Measurements from ENCODE around the gene BAD. TPM values are rescaled to one million over a fixed set of nuclear protein-coding genes. Genes with fewer than 3 reads are reported as not detected.

Gene BAD
- total RNA-seq, 2 donors from 2014 or later, result 51.1 to 85.9 TPM

- Histone ChIP-seq H3K27me3 (no peaks in the 10 kb centered on the region), H3K27ac (no peak overlapping the region)
- DNase-seq, result no peak
Measured at GRCh38 chr11:64220798-64221197, 63.7 kb downstream of the BAD start.

GRCh38 chr11:64220271-64220670 is 64.2 kb downstream of the BAD start:
- TF ChIP-seq CTCF (IDR thresholded peaks at IDR 0.05) (no peak), POLR2A (IDR thresholded peaks at IDR 0.05) (no peak)
- Histone ChIP-seq H3K4me3 (no peak overlapping the region), H3K4me1 (peaks cover 36% of the 10 kb centered on the region), H3K9me3 (no peaks in the 10 kb centered on the region), H3K27ac (no peak overlapping the region), H3K36me3 (replicated peaks in 1 of 2; ENCODE audit: insufficient read depth in 1 of 2, low read depth in 2 of 2) (no peaks in the 10 kb centered on the region), H3K27me3 (no peaks in the 10 kb centered on the region)
- WGBS, 2 donors, result 89% methylated on average over 17 of the region's 17 CpGs; no CpG with 5 or more reads in 1 of the 2 donors
- ATAC-seq (no peak), DNase-seq (no peak)
- intact Hi-C loops (cut with DNase I), result no loop called here

More at GRCh38 chr11:64220798-64221197, 63.7 kb downstream of the BAD start:
- intact Hi-C loops (cut with DNase I), result no loop called here
- H3K4me3 ChIP-seq, result no peak overlapping the region
- 87 to 100% methylated on average over 1 to 12 of the region's 14 CpGs for WGBS, 2 donors
- H3K9me3 ChIP-seq, result no peaks in the 10 kb centered on the region
- H3K36me3 ChIP-seq (replicated peaks in 1 of 2; ENCODE audit: insufficient read depth in 1 of 2, low read depth in 2 of 2), result no peaks in the 10 kb centered on the region
- TF ChIP-seq CTCF (IDR thresholded peaks at IDR 0.05) (no peak), POLR2A (IDR thresholded peaks at IDR 0.05) (no peak)
- peaks cover 40% of the 10 kb centered on the region for H3K4me1 ChIP-seq
- no peak for ATAC-seq

Small RNAs within 50 kb of the gene (small RNA-seq; reads per million reads assigned to genes)
- gene RF00019, result not detected

Other genes starting within 250 kb of the BAD start
- under 1 TPM in 1 of 2 donors, not detected in 1; 0.26 TPM for gene FLRT1, start 248.7 kb downstream of the BAD start, total RNA-seq
- 10 to 100 TPM; 24.7 to 65.4 TPM for gene MACROD1, start 118.6 kb downstream of the BAD start, total RNA-seq
- gene STIP1, start 98.5 kb downstream of the BAD start, total RNA-seq, result 10 to 100 TPM; 35.8 to 63.6 TPM
- 1 to 10 TPM; 8.6 to 9.1 TPM for gene FERMT3, start 77.9 kb downstream of the BAD start, total RNA-seq
- gene TRPT1, start 58.5 kb downstream of the BAD start, total RNA-seq, result 10 to 100 TPM; 56.3 to 75.2 TPM
- gene NUDT22, start 58.4 kb downstream of the BAD start, total RNA-seq, result 10 to 100 TPM; 45.9 to 73.5 TPM
- gene DNAJC4, start 54.1 kb downstream of the BAD start, total RNA-seq, result 10 to 100 TPM; 23.6 to 56.7 TPM
- gene VEGFB, start 50.1 kb downstream of the BAD start, total RNA-seq, result 100 to 1,000 TPM in 1 of 2 donors, 10 to 100 TPM in 1; 32.4 to 108 TPM
- gene FKBP2, start 43.6 kb downstream of the BAD start, total RNA-seq, result 10 to 100 TPM; 42.0 to 92.6 TPM
- gene PPP1R14B, start 37.7 kb downstream of the BAD start, total RNA-seq, result 100 to 1,000 TPM in 1 of 2 donors, 10 to 100 TPM in 1; 87.7 to 112 TPM
- gene PLCB3, start 33.1 kb downstream of the BAD start, total RNA-seq, result 10 to 100 TPM; 13.8 to 14.5 TPM
- 10 to 100 TPM in 1 of 2 donors, 1 to 10 TPM in 1; 4.4 to 19.4 TPM for gene GPR137, start 1.2 kb upstream of the BAD start, total RNA-seq
- not detected for gene KCNK4, start 6.6 kb upstream of the BAD start, total RNA-seq
- gene CATSPERZ, start 15.7 kb upstream of the BAD start, total RNA-seq, result 1 to 10 TPM in 1 of 2 donors, not detected in 1; 2.3 TPM
- gene ESRRA, start 20.9 kb upstream of the BAD start, total RNA-seq, result 10 to 100 TPM; 51.7 to 63.8 TPM
- 100 to 1,000 TPM; 170 to 223 TPM for gene TRMT112, start 32.9 kb upstream of the BAD start, total RNA-seq
- 100 to 1,000 TPM; 108 to 224 TPM for gene PRDX5, start 33.5 kb upstream of the BAD start, total RNA-seq
- gene CCDC88B, start 55.5 kb upstream of the BAD start, total RNA-seq, result 10 to 100 TPM in 1 of 2 donors, 1 to 10 TPM in 1; 8.8 to 16.2 TPM
- 10 to 100 TPM; 13.0 to 22.7 TPM for gene RPS6KA4, start 74.5 kb upstream of the BAD start, total RNA-seq

All from body of pancreas (tissue), 4 donors.